Measurements from ENCODE around the gene IFT80. TPM values are rescaled to one million over a fixed set of nuclear protein-coding genes. Genes with fewer than 3 reads are reported as not detected.

The IFT80 gene
- total RNA-seq, 1 experiment from 2014 or later: 59.4 TPM

DNA sequence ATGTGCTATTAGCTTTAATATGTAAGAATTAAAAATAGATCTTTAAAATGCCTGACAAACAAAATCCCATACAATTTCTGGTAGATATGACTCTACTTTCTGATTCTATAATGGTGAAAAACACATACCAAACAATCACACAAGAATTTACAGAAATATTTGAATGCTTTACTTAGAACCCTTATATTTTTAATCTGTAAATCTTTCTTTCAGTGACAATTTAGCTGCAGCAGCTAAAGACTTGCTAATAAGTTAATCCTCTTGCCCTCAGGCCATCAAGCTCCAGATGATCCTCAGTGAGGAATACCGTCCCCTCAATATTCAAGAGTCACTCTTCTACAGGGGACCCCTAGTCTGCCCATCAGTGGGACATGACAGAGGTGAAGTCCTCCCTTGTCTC lies 118.2 kb downstream of the IFT80 start:
- POLR2A ChIA-PET (ENCODE audit: unreplicated experiment): no interaction called here
- H3F3A ChIP-seq (ENCODE audit: insufficient read depth, low read depth): no peaks in the 10 kb centered on the region

DNA sequence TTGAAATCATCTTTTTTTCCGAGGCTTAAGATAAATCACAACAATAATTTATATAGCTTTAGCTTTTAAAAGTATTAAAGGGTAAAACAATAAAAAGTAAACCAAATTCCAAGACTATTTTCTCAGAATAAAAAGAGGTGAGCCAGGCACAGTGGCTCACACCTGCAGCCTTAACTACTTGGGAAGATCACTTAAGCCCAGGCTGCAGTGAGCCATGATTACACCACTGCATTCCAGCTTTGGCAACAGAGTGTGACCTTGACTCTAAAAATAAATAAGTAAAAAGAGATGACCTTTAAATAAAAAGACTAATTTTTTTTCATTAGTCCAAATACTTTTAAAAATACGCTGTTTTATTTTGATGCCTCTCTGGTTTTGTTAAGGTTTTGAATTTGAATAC lies 119.4 kb downstream of the IFT80 start:
- no peak overlapping the region for H2AFZ ChIP-seq
- no peak overlapping the region for H3K27ac ChIP-seq
- no peaks in the 10 kb centered on the region for H3K9me2 ChIP-seq (ENCODE audit: insufficient read depth)
- no TSS peak for BruUV-seq (replicated peaks)
- TF ChIP-seq, protein P1, sequence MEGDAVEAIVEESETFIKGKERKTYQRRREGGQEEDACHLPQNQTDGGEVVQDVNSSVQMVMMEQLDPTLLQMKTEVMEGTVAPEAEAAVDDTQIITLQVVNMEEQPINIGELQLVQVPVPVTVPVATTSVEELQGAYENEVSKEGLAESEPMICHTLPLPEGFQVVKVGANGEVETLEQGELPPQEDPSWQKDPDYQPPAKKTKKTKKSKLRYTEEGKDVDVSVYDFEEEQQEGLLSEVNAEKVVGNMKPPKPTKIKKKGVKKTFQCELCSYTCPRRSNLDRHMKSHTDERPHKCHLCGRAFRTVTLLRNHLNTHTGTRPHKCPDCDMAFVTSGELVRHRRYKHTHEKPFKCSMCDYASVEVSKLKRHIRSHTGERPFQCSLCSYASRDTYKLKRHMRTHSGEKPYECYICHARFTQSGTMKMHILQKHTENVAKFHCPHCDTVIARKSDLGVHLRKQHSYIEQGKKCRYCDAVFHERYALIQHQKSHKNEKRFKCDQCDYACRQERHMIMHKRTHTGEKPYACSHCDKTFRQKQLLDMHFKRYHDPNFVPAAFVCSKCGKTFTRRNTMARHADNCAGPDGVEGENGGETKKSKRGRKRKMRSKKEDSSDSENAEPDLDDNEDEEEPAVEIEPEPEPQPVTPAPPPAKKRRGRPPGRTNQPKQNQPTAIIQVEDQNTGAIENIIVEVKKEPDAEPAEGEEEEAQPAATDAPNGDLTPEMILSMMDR (conservative IDR thresholded peaks at IDR 0.05): no peak
- TF ChIP-seq EZH2 (IDR thresholded peaks at IDR 0.05; ENCODE audit: low read depth): no peak
- H3K79me2 ChIP-seq (ENCODE audit: low read depth): no peaks in the 10 kb centered on the region
- POLR2A ChIA-PET (ENCODE audit: unreplicated experiment): interaction anchor here (0.5 kb wide), 1 partner anchor 821 kb away, joined by 3 read pairs; no protein-coding TSS in a partner anchor
- no peaks in the 10 kb centered on the region for H3K36me3 ChIP-seq (ENCODE audit: low read depth)
- DNase-seq: no peak
- no peaks in the 10 kb centered on the region for H3F3A ChIP-seq (ENCODE audit: insufficient read depth, low read depth)
- H3K9me3 ChIP-seq (ENCODE audit: insufficient read depth, low read depth): no peaks in the 10 kb centered on the region
- no peak overlapping the region for H3K4me3 ChIP-seq
- H4K20me1 ChIP-seq (ENCODE audit: insufficient read depth): no peaks in the 10 kb centered on the region
- H3K4me1 ChIP-seq (replicated peaks; ENCODE audit: insufficient read depth): no peaks in the 10 kb centered on the region
- H3K4me2 ChIP-seq: no peak overlapping the region
- H3K27me3 ChIP-seq (ENCODE audit: insufficient read depth, low read depth): no peaks in the 10 kb centered on the region
- CTCF ChIA-PET: no interaction called here
- intact Hi-C loops (cut with micrococcal nuclease; ENCODE audit: unreplicated experiment): no loop called here

More for the DNA sequence above, 118.2 kb downstream of the IFT80 start:
- no peaks in the 10 kb centered on the region for H3K4me1 ChIP-seq (replicated peaks; ENCODE audit: insufficient read depth)
- H4K20me1 ChIP-seq (ENCODE audit: insufficient read depth): no peaks in the 10 kb centered on the region
- no TSS peak for BruUV-seq (replicated peaks)
- no peak overlapping the region for H3K4me2 ChIP-seq
- TF ChIP-seq, protein P1 (conservative IDR thresholded peaks at IDR 0.05): no peak
- no peak for TF ChIP-seq EZH2 (IDR thresholded peaks at IDR 0.05; ENCODE audit: low read depth)
- H3K79me2 ChIP-seq (ENCODE audit: low read depth): no peaks in the 10 kb centered on the region
- H3K27ac ChIP-seq: no peak overlapping the region
- DNase-seq: no peak
- H2AFZ ChIP-seq: no peak overlapping the region
- intact Hi-C loops (cut with micrococcal nuclease; ENCODE audit: unreplicated experiment): no loop called here
- CTCF ChIA-PET: no interaction called here
- no peaks in the 10 kb centered on the region for H3K9me3 ChIP-seq (ENCODE audit: insufficient read depth, low read depth)
- no peaks in the 10 kb centered on the region for H3K9me2 ChIP-seq (ENCODE audit: insufficient read depth)
- no peaks in the 10 kb centered on the region for H3K36me3 ChIP-seq (ENCODE audit: low read depth)
- H3K27me3 ChIP-seq (ENCODE audit: insufficient read depth, low read depth): no peaks in the 10 kb centered on the region
- H3K4me3 ChIP-seq: no peak overlapping the region

DNA sequence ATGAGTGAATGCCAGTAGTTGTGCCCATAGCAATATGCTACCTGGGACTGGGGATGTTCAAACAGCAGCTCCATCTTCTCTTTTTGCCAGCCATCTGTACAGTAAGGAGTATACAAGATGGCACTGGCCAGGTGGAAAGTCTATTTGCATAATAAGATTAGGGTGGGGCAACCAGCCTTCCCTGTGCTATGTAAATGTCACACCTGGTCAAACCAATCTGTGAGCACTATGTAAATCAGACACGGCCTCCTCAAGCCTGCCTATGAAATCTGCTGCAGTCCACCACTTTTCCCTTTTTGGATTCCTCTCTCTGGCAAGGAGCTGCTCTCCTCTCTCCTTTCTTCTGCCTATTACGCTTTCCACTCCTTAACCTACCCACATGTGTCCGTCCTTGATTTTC lies 120.8 kb downstream of the IFT80 start:
- intact Hi-C loops (cut with micrococcal nuclease; ENCODE audit: unreplicated experiment): no loop called here
- no peaks in the 10 kb centered on the region for H3K79me2 ChIP-seq (ENCODE audit: low read depth)
- CTCF ChIA-PET: no interaction called here
- no peak for DNase-seq
- H2AFZ ChIP-seq: no peak overlapping the region
- no peaks in the 10 kb centered on the region for H3K9me3 ChIP-seq (ENCODE audit: insufficient read depth, low read depth)
- TF ChIP-seq, protein P1 (conservative IDR thresholded peaks at IDR 0.05): no peak
- no peak for TF ChIP-seq EZH2 (IDR thresholded peaks at IDR 0.05; ENCODE audit: low read depth)
- no peaks in the 10 kb centered on the region for H3K27me3 ChIP-seq (ENCODE audit: insufficient read depth, low read depth)
- no TSS peak for BruUV-seq (replicated peaks)
- H3K36me3 ChIP-seq (ENCODE audit: low read depth): 0 out of 2 replicates have a peak, but pooled peaks cover 3% of the 10 kb centered on the region
- no peak overlapping the region for H3K4me3 ChIP-seq
- no peaks in the 10 kb centered on the region for H3K9me2 ChIP-seq (ENCODE audit: insufficient read depth)
- H3F3A ChIP-seq (ENCODE audit: insufficient read depth, low read depth): no peaks in the 10 kb centered on the region
- no peak overlapping the region for H3K4me2 ChIP-seq
- POLR2A ChIA-PET (ENCODE audit: unreplicated experiment): interaction anchor here (0.8 kb wide), 1 partner anchor 17 kb away, joined by 5 read pairs; no protein-coding TSS in a partner anchor
- no peaks in the 10 kb centered on the region for H3K4me1 ChIP-seq (replicated peaks; ENCODE audit: insufficient read depth)
- H3K27ac ChIP-seq: no peak overlapping the region
- no peaks in the 10 kb centered on the region for H4K20me1 ChIP-seq (ENCODE audit: insufficient read depth)

All from PC-9 (cell line).